ENCODE measurements around the gene RAB14. TPM values are rescaled to one million over a fixed set of nuclear protein-coding genes. Genes with fewer than 3 reads are reported as not detected.

RAB14 gene
- total RNA-seq, 6 donors from 2014 or later: 21.3 to 90.8 (median 77.4) TPM

- Histone ChIP-seq H3K27ac (peak overlapping the region in 1 of 4 donors; percentile 5), H3K4me3 (no peak overlapping the region), H3K27me3 (no peaks in the 10 kb centered on the region), H3K9me3 (no peaks in the 10 kb centered on the region), H3K4me1 (peaks cover 0 to 3% (median under 1%) of the 10 kb centered on the region in 4 donors), H3K36me3 (no peaks in the 10 kb centered on the region)
- DNase-seq (no peak), ATAC-seq (ENCODE audit: low FRiP score in 2 of 2) (peak in 1 of 2 donors; percentile 36)
- no peak for TF ChIP-seq POLR2AphosphoS5 (IDR thresholded peaks at IDR 0.05)
- no peak for TF ChIP-seq EP300 (IDR thresholded peaks at IDR 0.05)
- TF ChIP-seq POLR2A (IDR thresholded peaks at IDR 0.05): no peak
- no peak for TF ChIP-seq CTCF (IDR thresholded peaks at IDR 0.05)
- 59 to 70% methylated on average over 2 of the region's 2 CpGs for WGBS, 2 donors
Measured at GRCh38 chr9:121207371-121207940, 5.8 kb upstream of the RAB14 start.

GRCh38 chr9:121206516-121207370 lies 5.1 kb upstream of the RAB14 start:
- TF ChIP-seq POLR2A (IDR thresholded peaks at IDR 0.05) (no peak), EP300 (IDR thresholded peaks at IDR 0.05) (no peak), POLR2AphosphoS5 (IDR thresholded peaks at IDR 0.05) (no peak), CTCF (IDR thresholded peaks at IDR 0.05) (no peak)
- H3K27me3 ChIP-seq: no peaks in the 10 kb centered on the region
- 63 to 70% methylated on average over 8 of the region's 8 CpGs for WGBS, 2 donors
- no peaks in the 10 kb centered on the region for H3K9me3 ChIP-seq
- H3K4me3 ChIP-seq: no peak overlapping the region
- no peak for ATAC-seq (ENCODE audit: low FRiP score in 2 of 2)
- DNase-seq: no peak
- H3K27ac ChIP-seq: peak overlapping the region in 1 of 4 donors; percentile 5
- H3K36me3 ChIP-seq: no peaks in the 10 kb centered on the region
- peaks cover 0 to 7% (median 4%) of the 10 kb centered on the region in 4 donors for H3K4me1 ChIP-seq

GRCh38 chr9:121204611-121205010 lies 2.9 kb upstream of the RAB14 start:
- Histone ChIP-seq H3K9me3 (no peaks in the 10 kb centered on the region), H3K4me3 (no peak overlapping the region), H3K4me1 (peaks cover 4 to 20% (median 10%) of the 10 kb centered on the region in 4 donors), H3K27ac (no peak overlapping the region), H3K27me3 (no peaks in the 10 kb centered on the region), H3K36me3 (no peaks in the 10 kb centered on the region)
- DNase-seq (no peak), ATAC-seq (ENCODE audit: low FRiP score in 2 of 2) (no peak)
- TF ChIP-seq POLR2A (IDR thresholded peaks at IDR 0.05) (no peak), EP300 (IDR thresholded peaks at IDR 0.05) (no peak), POLR2AphosphoS5 (IDR thresholded peaks at IDR 0.05) (no peak), CTCF (IDR thresholded peaks at IDR 0.05) (no peak)

GRCh38 chr9:121204121-121204520 lies 2.5 kb upstream of the RAB14 start:
- no peaks in the 10 kb centered on the region for H3K27me3 ChIP-seq
- H3K4me3 ChIP-seq: no peak overlapping the region
- H3K4me1 ChIP-seq: peaks cover 4 to 25% (median 15%) of the 10 kb centered on the region in 4 donors
- TF ChIP-seq POLR2A (IDR thresholded peaks at IDR 0.05): no peak
- no peak for TF ChIP-seq EP300 (IDR thresholded peaks at IDR 0.05)
- TF ChIP-seq POLR2AphosphoS5 (IDR thresholded peaks at IDR 0.05): no peak
- no peak for TF ChIP-seq CTCF (IDR thresholded peaks at IDR 0.05)
- ATAC-seq (ENCODE audit: low FRiP score in 2 of 2) (no peak), DNase-seq (no peak)
- H3K36me3 ChIP-seq: no peaks in the 10 kb centered on the region
- 58 to 67% methylated on average over 2 of the region's 2 CpGs for WGBS, 2 donors
- no peaks in the 10 kb centered on the region for H3K9me3 ChIP-seq
- no peak overlapping the region for H3K27ac ChIP-seq
